K562 (cell line): ENCODE data around the gene IREB2.

Source experiments
- HNRNPUL1 ChIP-seq: fragments of 200-400 bp; formaldehyde crosslinking; IDR thresholded peaks from 2 replicates; pipeline ENCODE4 v1.6.1; 2017; ENCODE audit warnings: low read length
- MAFF ChIP-seq: IDR thresholded peaks from 2 replicates; pipeline ENCODE4 v1.6.1; 2012; ENCODE audit warnings: low read length, improper control_type of control experiment
- MAZ ChIP-seq, 2 experiments: fragments of 450-650 bp in 1 of 2; sonication (generic) in 1 of 2; formaldehyde crosslinking; IDR thresholded peaks in 1 of 2; conservative IDR thresholded peaks in 1 of 2; 2 replicates each; pipeline versions ENCODE4 v1.4.0 to v1.5.0; 2020; ENCODE audit warnings: mild to moderate bottlenecking in 1 of 2, missing genetic modification reagents in 1 of 2
- RB1 ChIP-seq: fragments of 450-650 bp; IDR thresholded peaks from 2 replicates; pipeline ENCODE4 v1.6.1; 2017; ENCODE audit warnings: low read depth, mild to moderate bottlenecking
- RFX5 ChIP-seq: IDR thresholded peaks from 2 replicates; pipeline ENCODE4 v1.6.1; 2011; ENCODE audit warnings: low read depth, mild to moderate bottlenecking, improper control_type of control experiment, low read length
- SP1 ChIP-seq: sonication (generic); formaldehyde crosslinking; IDR thresholded peaks from 2 replicates; pipeline ENCODE4 v1.8.1; 2022; ENCODE audit warnings: mild to moderate bottlenecking, missing genetic modification reagents
- SP2 ChIP-seq: IDR thresholded peaks from 2 replicates; pipeline ENCODE4 v1.6.1; 2011; ENCODE audit warnings: mild to moderate bottlenecking, low read depth, low read length, moderate library complexity; ENCODE audit not compliant: poor library complexity, severe bottlenecking; ENCODE audit errors: extremely low read depth
- SRF ChIP-seq, 2 experiments: fragments of 250-450, 450-650 bp in 1 of 2; sonication (Bioruptor Pico) in 1 of 2; sonication (generic) in 1 of 2; formaldehyde crosslinking; IDR thresholded peaks; 2 replicates each; pipeline versions ENCODE4 v1.5.0 to v1.5.1; 2020 to 2022; ENCODE audit warnings: mild to moderate bottlenecking in 1 of 2, missing genetic modification reagents in 1 of 2
- STAT5B ChIP-seq: fragments of 250-450 bp; sonication (Bioruptor Pico); IDR thresholded peaks from 2 replicates; pipeline ENCODE4 v1.8.0; 2021; ENCODE audit warnings: mild to moderate bottlenecking, inconsistent platforms
- ZNF184 ChIP-seq: sonication (generic); formaldehyde crosslinking; IDR thresholded peaks from 2 replicates; pipeline ENCODE4 v1.5.0; 2020; ENCODE audit warnings: missing genetic modification reagents
- TF ChIP-seq, protein P1 (sequence below), 3 experiments: IDR thresholded peaks in 2 of 3; conservative IDR thresholded peaks in 1 of 3; 2 replicates each; pipeline ENCODE4 v1.5.1; 2011 to 2012; ENCODE audit warnings: low read length in 3 of 3, mild to moderate bottlenecking in 3 of 3, control low read depth in 2 of 3, improper control_type of control experiment in 1 of 3, inconsistent platforms in 1 of 3, low read depth in 1 of 3, mixed read lengths in 1 of 3, moderate library complexity in 1 of 3; ENCODE audit not compliant: insufficient read depth in 2 of 3
- TF ChIP-seq, protein P2 (sequence below): fragments of 450-650 bp; IDR thresholded peaks from 2 replicates; pipeline ENCODE4 v1.6.1; 2016; ENCODE audit warnings: borderline replicate concordance

DNA sequence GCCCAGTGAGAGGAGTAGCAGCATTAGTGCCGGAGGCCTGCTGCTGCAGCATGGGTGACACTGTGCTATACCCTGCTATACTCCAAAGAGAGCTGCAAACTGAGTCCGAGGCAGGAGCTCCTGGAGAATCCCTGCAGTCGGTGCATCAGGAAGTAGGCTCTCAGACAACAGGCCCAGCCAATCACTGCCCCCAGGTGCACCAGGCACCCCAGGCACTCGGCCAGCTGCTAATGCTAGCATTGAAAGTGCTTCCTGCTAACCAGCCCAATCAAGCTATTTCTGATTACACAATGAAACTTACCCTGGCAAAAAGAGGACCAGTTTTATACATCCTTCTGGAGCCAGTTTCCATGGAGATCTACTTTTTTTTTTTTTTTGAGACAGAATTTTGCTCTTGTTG, 45.6 kb upstream of the IREB2 start:
- TF ChIP-seq SP2 (no peak), MAZ (CRISPR knock-in tag; conservative IDR thresholded peaks at IDR 0.05 in 1 of 2, IDR thresholded peaks at IDR 0.05 in 1 of 2) (no peak), SP1 (CRISPR knock-in tag) (no peak), ZNF184 (no peak), MAFF (no peak), SRF (CRISPR knock-in tag; IDR thresholded peaks at IDR 0.05) (no peak), RFX5 (no peak), STAT5B (CRISPR knock-in tag) (no peak), RB1 (no peak), HNRNPUL1 (no peak)
- TF ChIP-seq, protein P1, sequence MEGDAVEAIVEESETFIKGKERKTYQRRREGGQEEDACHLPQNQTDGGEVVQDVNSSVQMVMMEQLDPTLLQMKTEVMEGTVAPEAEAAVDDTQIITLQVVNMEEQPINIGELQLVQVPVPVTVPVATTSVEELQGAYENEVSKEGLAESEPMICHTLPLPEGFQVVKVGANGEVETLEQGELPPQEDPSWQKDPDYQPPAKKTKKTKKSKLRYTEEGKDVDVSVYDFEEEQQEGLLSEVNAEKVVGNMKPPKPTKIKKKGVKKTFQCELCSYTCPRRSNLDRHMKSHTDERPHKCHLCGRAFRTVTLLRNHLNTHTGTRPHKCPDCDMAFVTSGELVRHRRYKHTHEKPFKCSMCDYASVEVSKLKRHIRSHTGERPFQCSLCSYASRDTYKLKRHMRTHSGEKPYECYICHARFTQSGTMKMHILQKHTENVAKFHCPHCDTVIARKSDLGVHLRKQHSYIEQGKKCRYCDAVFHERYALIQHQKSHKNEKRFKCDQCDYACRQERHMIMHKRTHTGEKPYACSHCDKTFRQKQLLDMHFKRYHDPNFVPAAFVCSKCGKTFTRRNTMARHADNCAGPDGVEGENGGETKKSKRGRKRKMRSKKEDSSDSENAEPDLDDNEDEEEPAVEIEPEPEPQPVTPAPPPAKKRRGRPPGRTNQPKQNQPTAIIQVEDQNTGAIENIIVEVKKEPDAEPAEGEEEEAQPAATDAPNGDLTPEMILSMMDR (IDR thresholded peaks at IDR 0.05 in 2 of 3, conservative IDR thresholded peaks at IDR 0.05 in 1 of 3; ENCODE audit: insufficient read depth in 2 of 3, low read depth in 1 of 3, low read length in 3 of 3) = no peak
- TF ChIP-seq, protein P2, sequence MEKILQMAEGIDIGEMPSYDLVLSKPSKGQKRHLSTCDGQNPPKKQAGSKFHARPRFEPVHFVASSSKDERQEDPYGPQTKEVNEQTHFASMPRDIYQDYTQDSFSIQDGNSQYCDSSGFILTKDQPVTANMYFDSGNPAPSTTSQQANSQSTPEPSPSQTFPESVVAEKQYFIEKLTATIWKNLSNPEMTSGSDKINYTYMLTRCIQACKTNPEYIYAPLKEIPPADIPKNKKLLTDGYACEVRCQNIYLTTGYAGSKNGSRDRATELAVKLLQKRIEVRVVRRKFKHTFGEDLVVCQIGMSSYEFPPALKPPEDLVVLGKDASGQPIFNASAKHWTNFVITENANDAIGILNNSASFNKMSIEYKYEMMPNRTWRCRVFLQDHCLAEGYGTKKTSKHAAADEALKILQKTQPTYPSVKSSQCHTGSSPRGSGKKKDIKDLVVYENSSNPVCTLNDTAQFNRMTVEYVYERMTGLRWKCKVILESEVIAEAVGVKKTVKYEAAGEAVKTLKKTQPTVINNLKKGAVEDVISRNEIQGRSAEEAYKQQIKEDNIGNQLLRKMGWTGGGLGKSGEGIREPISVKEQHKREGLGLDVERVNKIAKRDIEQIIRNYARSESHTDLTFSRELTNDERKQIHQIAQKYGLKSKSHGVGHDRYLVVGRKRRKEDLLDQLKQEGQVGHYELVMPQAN = no peak
